HEK293 (cell line): ENCODE data around the gene PAQR8.
A peak's percentile ranks its signal among the peaks of the same experiment; 100 is the strongest.

ENCODE experiments used
- GLIS1 ChIP-seq: fragments of 450-650 bp; formaldehyde crosslinking; IDR thresholded peaks from 2 replicates; pipeline ENCODE4 v1.5.1; 2016; ENCODE audit warnings: missing biosample characterization, missing genetic modification characterization
- KLF7 ChIP-seq: fragments of 450-650 bp; formaldehyde crosslinking; IDR thresholded peaks from 2 replicates; pipeline ENCODE4 v1.5.1; 2016; ENCODE audit warnings: missing biosample characterization, missing genetic modification characterization, borderline replicate concordance
- SP2 ChIP-seq: fragments of 450-650 bp; formaldehyde crosslinking; IDR thresholded peaks from 2 replicates; pipeline ENCODE4 v1.5.1; 2016; ENCODE audit warnings: missing biosample characterization, missing genetic modification characterization
- ZBTB20 ChIP-seq: fragments of 450-650 bp; formaldehyde crosslinking; IDR thresholded peaks from 2 replicates; pipeline ENCODE4 v1.5.1; 2016; ENCODE audit warnings: missing biosample characterization, missing genetic modification characterization
- ZFP3 ChIP-seq: fragments of 450-650 bp; formaldehyde crosslinking; IDR thresholded peaks from 2 replicates; pipeline ENCODE4 v1.5.1; 2016; ENCODE audit warnings: low read depth, missing biosample characterization, missing genetic modification characterization
- ZNF16 ChIP-seq: fragments of 450-650 bp; formaldehyde crosslinking; IDR thresholded peaks from 2 replicates; pipeline ENCODE4 v1.5.1; 2016; ENCODE audit warnings: low read depth, missing biosample characterization, missing genetic modification characterization
- ZNF184 ChIP-seq: fragments of 450-650 bp; IDR thresholded peaks from 2 replicates; pipeline ENCODE4 v1.5.1; 2018; ENCODE audit warnings: missing biosample characterization, mild to moderate bottlenecking, missing genetic modification characterization
- ZNF23 ChIP-seq: fragments of 450-650 bp; formaldehyde crosslinking; IDR thresholded peaks from 2 replicates; pipeline ENCODE4 v1.5.1; 2016; ENCODE audit warnings: missing biosample characterization, missing genetic modification characterization, borderline replicate concordance
- ZNF391 ChIP-seq: fragments of 450-650 bp; formaldehyde crosslinking; IDR thresholded peaks from 2 replicates; pipeline ENCODE4 v1.5.1; 2016; ENCODE audit warnings: low read depth, missing biosample characterization, missing genetic modification characterization, borderline replicate concordance
- ZNF473 ChIP-seq: fragments of 450-650 bp; formaldehyde crosslinking; IDR thresholded peaks from 2 replicates; pipeline ENCODE4 v1.5.1; 2017; ENCODE audit warnings: missing biosample characterization, missing genetic modification characterization
- ZNF529 ChIP-seq: fragments of 450-650 bp; formaldehyde crosslinking; IDR thresholded peaks from 2 replicates; pipeline ENCODE4 v1.5.1; 2017; ENCODE audit warnings: missing genetic modification characterization, missing biosample characterization; ENCODE audit not compliant: insufficient replicate concordance
- ZNF664 ChIP-seq: fragments of 450-650 bp; formaldehyde crosslinking; IDR thresholded peaks from 2 replicates; pipeline ENCODE4 v1.5.1; 2016; ENCODE audit warnings: missing biosample characterization, missing genetic modification characterization
- ZNF76 ChIP-seq: fragments of 450-650 bp; formaldehyde crosslinking; IDR thresholded peaks from 2 replicates; pipeline ENCODE4; 2016; ENCODE audit warnings: low read depth, missing biosample characterization, missing genetic modification characterization, borderline replicate concordance
- TF ChIP-seq, protein P1 (sequence below): fragments of 450-650 bp; formaldehyde crosslinking; IDR thresholded peaks from 2 replicates; pipeline ENCODE4 v1.5.1; 2016; ENCODE audit warnings: missing biosample characterization, missing genetic modification characterization
- TF ChIP-seq, protein P2 (sequence below): fragments of 450-650 bp; formaldehyde crosslinking; IDR thresholded peaks from 2 replicates; pipeline ENCODE4 v1.5.1; 2016; ENCODE audit warnings: missing biosample characterization, missing genetic modification characterization
- TF ChIP-seq, protein P3 (sequence below): fragments of 450-650 bp; formaldehyde crosslinking; IDR thresholded peaks from 2 replicates; pipeline ENCODE4 v1.5.1; 2017; ENCODE audit warnings: missing biosample characterization, missing genetic modification characterization
- TF ChIP-seq, protein P4 (sequence below): fragments of 450-650 bp; formaldehyde crosslinking; IDR thresholded peaks from 2 replicates; pipeline ENCODE4 v1.5.1; 2016; ENCODE audit warnings: missing biosample characterization, missing genetic modification characterization
- TF ChIP-seq, protein P5 (sequence below): fragments of 450-650 bp; formaldehyde crosslinking; IDR thresholded peaks from 2 replicates; pipeline ENCODE4 v1.5.1; 2016; ENCODE audit warnings: missing biosample characterization, missing genetic modification characterization
- TF ChIP-seq, protein P6 (sequence below): fragments of 450-650 bp; formaldehyde crosslinking; conservative IDR thresholded peaks from 2 replicates; pipeline ENCODE4 v1.5.1; 2016; ENCODE audit warnings: low read depth, missing biosample characterization, missing genetic modification characterization
- TF ChIP-seq, protein P7 (sequence below): fragments of 450-650 bp; formaldehyde crosslinking; IDR thresholded peaks from 2 replicates; pipeline ENCODE4 v1.5.1; 2016; ENCODE audit warnings: missing biosample characterization, missing genetic modification characterization

Gene PAQR8

DNA sequence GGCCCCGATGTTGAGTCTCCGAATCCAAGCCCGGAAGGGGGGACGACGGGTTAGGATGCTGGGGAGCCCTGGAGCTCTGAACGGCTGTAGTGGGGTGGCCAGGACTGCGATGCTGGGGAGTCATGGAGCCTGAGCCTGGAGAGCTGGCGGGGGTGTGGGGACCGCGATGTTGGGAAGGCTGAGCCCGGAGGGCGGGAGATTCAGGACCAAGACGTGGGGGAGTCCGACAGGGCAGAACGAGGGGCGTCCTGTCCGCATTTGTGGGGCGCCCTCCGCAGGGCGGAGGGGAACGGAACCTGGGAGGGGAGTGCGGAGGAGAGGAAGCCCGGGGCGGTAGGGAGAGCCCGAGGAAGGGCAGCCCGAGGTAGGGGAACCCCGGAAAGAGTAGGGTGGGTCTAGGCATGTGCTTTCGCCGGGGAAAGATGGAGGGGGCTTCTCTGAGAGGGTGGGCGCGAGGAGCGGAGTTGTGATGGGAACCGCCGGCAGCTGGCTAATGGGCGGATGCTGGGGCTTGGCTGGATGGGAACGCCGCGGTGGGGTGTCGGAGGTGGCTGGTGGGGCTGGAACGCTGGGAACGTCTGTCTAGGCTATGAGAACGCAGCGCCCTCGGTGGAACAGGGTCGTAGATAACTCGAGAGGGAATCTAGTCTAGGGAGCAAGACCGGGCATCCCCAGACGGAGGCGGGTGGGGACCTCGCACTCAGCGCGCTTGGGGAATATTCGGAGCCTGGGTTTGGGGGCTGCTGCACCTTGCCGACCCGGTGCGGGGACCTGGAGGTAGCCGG, 684 bp downstream of the PAQR8 start (continued):
- TF ChIP-seq, protein P1, sequence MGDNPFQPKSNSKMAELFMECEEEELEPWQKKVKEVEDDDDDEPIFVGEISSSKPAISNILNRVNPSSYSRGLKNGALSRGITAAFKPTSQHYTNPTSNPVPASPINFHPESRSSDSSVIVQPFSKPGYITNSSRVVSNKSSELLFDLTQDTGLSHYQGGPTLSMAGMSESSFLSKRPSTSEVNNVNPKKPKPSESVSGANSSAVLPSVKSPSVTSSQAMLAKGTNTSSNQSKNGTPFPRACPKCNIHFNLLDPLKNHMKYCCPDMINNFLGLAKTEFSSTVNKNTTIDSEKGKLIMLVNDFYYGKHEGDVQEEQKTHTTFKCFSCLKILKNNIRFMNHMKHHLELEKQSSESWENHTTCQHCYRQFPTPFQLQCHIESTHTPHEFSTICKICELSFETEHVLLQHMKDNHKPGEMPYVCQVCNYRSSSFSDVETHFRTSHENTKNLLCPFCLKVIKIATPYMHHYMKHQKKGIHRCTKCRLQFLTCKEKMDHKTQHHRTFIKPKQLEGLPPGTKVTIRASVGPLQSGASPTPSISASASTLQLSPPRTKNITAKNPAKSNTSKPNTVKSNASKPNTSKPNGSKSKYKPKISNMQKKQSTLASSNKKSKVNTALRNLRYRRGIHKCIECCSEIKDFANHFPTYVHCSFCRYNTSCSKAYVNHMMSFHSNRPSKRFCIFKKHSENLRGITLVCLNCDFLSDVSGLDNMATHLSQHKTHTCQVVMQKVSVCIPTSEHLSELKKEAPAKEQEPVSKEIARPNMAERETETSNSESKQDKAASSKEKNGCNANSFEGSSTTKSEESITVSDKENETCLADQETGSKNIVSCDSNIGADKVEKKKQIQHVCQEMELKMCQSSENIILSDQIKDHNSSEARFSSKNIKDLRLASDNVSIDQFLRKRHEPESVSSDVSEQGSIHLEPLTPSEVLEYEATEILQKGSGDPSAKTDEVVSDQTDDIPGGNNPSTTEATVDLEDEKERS (tag by site-specific recombination), result no peak
- no peak for TF ChIP-seq ZNF473 (tag by site-specific recombination)
- TF ChIP-seq, protein P2, sequence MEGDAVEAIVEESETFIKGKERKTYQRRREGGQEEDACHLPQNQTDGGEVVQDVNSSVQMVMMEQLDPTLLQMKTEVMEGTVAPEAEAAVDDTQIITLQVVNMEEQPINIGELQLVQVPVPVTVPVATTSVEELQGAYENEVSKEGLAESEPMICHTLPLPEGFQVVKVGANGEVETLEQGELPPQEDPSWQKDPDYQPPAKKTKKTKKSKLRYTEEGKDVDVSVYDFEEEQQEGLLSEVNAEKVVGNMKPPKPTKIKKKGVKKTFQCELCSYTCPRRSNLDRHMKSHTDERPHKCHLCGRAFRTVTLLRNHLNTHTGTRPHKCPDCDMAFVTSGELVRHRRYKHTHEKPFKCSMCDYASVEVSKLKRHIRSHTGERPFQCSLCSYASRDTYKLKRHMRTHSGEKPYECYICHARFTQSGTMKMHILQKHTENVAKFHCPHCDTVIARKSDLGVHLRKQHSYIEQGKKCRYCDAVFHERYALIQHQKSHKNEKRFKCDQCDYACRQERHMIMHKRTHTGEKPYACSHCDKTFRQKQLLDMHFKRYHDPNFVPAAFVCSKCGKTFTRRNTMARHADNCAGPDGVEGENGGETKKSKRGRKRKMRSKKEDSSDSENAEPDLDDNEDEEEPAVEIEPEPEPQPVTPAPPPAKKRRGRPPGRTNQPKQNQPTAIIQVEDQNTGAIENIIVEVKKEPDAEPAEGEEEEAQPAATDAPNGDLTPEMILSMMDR (tag by site-specific recombination), result peak; percentile 76
- no peak for TF ChIP-seq GLIS1 (tag by site-specific recombination)
- no peak for TF ChIP-seq KLF7 (tag by site-specific recombination)
- TF ChIP-seq ZNF184, result no peak
- TF ChIP-seq ZNF529 (tag by site-specific recombination), result no peak
- no peak for TF ChIP-seq ZFP3 (tag by site-specific recombination)
- TF ChIP-seq, protein P3, sequence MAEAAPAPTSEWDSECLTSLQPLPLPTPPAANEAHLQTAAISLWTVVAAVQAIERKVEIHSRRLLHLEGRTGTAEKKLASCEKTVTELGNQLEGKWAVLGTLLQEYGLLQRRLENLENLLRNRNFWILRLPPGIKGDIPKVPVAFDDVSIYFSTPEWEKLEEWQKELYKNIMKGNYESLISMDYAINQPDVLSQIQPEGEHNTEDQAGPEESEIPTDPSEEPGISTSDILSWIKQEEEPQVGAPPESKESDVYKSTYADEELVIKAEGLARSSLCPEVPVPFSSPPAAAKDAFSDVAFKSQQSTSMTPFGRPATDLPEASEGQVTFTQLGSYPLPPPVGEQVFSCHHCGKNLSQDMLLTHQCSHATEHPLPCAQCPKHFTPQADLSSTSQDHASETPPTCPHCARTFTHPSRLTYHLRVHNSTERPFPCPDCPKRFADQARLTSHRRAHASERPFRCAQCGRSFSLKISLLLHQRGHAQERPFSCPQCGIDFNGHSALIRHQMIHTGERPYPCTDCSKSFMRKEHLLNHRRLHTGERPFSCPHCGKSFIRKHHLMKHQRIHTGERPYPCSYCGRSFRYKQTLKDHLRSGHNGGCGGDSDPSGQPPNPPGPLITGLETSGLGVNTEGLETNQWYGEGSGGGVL (tag by site-specific recombination), result peak; percentile 81
- TF ChIP-seq ZNF76 (tag by site-specific recombination), result peak; percentile 90
- TF ChIP-seq, protein P4, sequence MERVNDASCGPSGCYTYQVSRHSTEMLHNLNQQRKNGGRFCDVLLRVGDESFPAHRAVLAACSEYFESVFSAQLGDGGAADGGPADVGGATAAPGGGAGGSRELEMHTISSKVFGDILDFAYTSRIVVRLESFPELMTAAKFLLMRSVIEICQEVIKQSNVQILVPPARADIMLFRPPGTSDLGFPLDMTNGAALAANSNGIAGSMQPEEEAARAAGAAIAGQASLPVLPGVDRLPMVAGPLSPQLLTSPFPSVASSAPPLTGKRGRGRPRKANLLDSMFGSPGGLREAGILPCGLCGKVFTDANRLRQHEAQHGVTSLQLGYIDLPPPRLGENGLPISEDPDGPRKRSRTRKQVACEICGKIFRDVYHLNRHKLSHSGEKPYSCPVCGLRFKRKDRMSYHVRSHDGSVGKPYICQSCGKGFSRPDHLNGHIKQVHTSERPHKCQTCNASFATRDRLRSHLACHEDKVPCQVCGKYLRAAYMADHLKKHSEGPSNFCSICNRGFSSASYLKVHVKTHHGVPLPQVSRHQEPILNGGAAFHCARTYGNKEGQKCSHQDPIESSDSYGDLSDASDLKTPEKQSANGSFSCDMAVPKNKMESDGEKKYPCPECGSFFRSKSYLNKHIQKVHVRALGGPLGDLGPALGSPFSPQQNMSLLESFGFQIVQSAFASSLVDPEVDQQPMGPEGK (tag by site-specific recombination), result peak; percentile 75
- peak; percentile 76 for TF ChIP-seq SP2
- TF ChIP-seq ZNF391 (tag by site-specific recombination), result no peak
- TF ChIP-seq, protein P5, sequence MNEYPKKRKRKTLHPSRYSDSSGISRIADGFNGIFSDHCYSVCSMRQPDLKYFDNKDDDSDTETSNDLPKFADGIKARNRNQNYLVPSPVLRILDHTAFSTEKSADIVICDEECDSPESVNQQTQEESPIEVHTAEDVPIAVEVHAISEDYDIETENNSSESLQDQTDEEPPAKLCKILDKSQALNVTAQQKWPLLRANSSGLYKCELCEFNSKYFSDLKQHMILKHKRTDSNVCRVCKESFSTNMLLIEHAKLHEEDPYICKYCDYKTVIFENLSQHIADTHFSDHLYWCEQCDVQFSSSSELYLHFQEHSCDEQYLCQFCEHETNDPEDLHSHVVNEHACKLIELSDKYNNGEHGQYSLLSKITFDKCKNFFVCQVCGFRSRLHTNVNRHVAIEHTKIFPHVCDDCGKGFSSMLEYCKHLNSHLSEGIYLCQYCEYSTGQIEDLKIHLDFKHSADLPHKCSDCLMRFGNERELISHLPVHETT (tag by site-specific recombination), result no peak
- no peak for TF ChIP-seq ZNF23 (tag by site-specific recombination)
- TF ChIP-seq ZNF16 (tag by site-specific recombination), result no peak
- TF ChIP-seq, protein P6, sequence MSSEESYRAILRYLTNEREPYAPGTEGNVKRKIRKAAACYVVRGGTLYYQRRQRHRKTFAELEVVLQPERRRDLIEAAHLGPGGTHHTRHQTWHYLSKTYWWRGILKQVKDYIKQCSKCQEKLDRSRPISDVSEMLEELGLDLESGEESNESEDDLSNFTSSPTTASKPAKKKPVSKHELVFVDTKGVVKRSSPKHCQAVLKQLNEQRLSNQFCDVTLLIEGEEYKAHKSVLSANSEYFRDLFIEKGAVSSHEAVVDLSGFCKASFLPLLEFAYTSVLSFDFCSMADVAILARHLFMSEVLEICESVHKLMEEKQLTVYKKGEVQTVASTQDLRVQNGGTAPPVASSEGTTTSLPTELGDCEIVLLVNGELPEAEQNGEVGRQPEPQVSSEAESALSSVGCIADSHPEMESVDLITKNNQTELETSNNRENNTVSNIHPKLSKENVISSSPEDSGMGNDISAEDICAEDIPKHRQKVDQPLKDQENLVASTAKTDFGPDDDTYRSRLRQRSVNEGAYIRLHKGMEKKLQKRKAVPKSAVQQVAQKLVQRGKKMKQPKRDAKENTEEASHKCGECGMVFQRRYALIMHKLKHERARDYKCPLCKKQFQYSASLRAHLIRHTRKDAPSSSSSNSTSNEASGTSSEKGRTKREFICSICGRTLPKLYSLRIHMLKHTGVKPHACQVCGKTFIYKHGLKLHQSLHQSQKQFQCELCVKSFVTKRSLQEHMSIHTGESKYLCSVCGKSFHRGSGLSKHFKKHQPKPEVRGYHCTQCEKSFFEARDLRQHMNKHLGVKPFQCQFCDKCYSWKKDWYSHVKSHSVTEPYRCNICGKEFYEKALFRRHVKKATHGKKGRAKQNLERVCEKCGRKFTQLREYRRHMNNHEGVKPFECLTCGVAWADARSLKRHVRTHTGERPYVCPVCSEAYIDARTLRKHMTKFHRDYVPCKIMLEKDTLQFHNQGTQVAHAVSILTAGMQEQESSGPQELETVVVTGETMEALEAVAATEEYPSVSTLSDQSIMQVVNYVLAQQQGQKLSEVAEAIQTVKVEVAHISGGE, result peak; percentile 41; the same call in 1 of the 2 replicates
- no peak for TF ChIP-seq ZNF664 (tag by site-specific recombination)
- TF ChIP-seq, protein P7, sequence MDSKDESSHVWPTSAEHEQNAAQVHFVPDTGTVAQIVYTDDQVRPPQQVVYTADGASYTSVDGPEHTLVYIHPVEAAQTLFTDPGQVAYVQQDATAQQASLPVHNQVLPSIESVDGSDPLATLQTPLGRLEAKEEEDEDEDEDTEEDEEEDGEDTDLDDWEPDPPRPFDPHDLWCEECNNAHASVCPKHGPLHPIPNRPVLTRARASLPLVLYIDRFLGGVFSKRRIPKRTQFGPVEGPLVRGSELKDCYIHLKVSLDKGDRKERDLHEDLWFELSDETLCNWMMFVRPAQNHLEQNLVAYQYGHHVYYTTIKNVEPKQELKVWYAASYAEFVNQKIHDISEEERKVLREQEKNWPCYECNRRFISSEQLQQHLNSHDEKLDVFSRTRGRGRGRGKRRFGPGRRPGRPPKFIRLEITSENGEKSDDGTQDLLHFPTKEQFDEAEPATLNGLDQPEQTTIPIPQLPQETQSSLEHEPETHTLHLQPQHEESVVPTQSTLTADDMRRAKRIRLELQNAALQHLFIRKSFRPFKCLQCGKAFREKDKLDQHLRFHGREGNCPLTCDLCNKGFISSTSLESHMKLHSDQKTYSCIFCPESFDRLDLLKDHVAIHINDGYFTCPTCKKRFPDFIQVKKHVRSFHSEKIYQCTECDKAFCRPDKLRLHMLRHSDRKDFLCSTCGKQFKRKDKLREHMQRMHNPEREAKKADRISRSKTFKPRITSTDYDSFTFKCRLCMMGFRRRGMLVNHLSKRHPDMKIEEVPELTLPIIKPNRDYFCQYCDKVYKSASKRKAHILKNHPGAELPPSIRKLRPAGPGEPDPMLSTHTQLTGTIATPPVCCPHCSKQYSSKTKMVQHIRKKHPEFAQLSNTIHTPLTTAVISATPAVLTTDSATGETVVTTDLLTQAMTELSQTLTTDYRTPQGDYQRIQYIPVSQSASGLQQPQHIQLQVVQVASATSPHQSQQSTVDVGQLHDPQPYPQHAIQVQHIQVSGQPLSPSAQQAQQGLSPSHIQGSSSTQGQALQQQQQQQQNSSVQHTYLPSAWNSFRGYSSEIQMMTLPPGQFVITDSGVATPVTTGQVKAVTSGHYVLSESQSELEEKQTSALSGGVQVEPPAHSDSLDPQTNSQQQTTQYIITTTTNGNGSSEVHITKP, result peak; percentile 52; the same call in 1 of the 2 replicates
- TF ChIP-seq ZBTB20 (tag by site-specific recombination), result peak; percentile 95
